Coronary artery (tissue), 2 donors: ENCODE results near the gene REC114.
"Not testable (repeated sequence)": the region's sequence is repeated elsewhere in the genome, so short reads cannot be mapped to it uniquely, and the experiment has no call there.

Source experiments
- DNase-seq: peaks from one replicate; pipeline ENCODE4 v3.0.0-alpha.2; 2017; ENCODE audit warnings: low spot score
- H3K27ac ChIP-seq, 2 donors: fragments of 200-600 bp; sonication (generic); one replicate each; pipeline ENCODE4 v1.5.1; 2016 to 2019
- H3K4me3 ChIP-seq: fragments of 200-600 bp; sonication (generic); 2 replicates; pipeline ENCODE4 v1.5.1; 2016; ENCODE audit warnings: mild to moderate bottlenecking, moderate library complexity
- CTCF ChIP-seq: fragments of 200-600 bp; sonication (generic); IDR thresholded peaks from one replicate; pipeline ENCODE4 v1.5.1; 2019; ENCODE audit warnings: antibody characterized with exemption

REC114 gene

GRCh38 chr15:73527598-73527997 is 84.6 kb downstream of the REC114 start:
- no peak for DNase-seq
- no peak for TF ChIP-seq CTCF

DNA sequence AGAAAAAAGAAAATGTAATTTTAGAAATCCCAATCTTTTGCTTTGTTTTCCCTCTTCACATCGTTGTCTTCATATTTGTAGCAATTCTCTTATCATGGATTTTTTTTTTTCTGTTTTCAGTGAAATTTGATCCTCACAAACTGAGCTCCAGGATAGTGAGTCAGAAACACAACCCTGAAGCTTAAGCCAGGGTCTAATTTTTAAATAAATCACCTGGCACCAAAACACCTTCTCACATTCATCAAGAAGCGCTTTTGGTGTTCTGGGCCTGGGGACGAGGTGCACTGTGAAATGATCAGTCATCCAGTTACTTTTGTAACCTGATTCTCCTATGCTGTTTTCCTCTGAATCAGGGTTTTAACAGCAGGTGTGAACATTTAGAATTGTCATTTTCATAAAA is 87.7 kb downstream of the REC114 start:
- Histone ChIP-seq H3K4me3 (no peak overlapping the region), H3K27ac (no peak overlapping the region)
- no peak for TF ChIP-seq CTCF
- no peak for DNase-seq

More at GRCh38 chr15:73527598-73527997, 84.6 kb downstream of the REC114 start:
- H3K4me3 ChIP-seq: no peak overlapping the region
- H3K27ac ChIP-seq: no peak overlapping the region

DNA sequence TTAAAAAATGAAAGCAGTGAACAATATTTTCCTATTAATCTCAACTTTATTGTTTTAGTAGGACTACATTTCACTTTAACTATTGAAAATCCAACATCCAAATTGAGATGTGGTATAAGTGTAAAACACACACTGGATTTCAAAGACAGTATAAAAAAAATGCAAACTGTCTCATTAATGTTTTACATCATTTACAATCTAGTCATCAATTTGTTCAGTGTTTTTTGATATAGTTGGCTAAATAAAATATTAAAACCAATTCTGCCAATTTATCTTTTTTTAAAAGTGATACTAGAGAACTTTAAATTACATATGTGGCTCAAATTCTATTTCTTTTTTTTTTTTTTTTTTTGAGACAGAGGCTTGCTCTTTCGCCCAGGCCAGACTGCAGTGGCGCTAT is 95.2 kb downstream of the REC114 start:
- no peak for DNase-seq
- no peak for TF ChIP-seq CTCF
- Histone ChIP-seq H3K27ac (no peak overlapping the region), H3K4me3 (no peak overlapping the region)

GRCh38 chr15:73538563-73539211 is 95.7 kb downstream of the REC114 start:
- DNase-seq: no peak
- no peak for TF ChIP-seq CTCF
- H3K4me3 ChIP-seq: no peak overlapping the region
- H3K27ac ChIP-seq: no peak overlapping the region

DNA sequence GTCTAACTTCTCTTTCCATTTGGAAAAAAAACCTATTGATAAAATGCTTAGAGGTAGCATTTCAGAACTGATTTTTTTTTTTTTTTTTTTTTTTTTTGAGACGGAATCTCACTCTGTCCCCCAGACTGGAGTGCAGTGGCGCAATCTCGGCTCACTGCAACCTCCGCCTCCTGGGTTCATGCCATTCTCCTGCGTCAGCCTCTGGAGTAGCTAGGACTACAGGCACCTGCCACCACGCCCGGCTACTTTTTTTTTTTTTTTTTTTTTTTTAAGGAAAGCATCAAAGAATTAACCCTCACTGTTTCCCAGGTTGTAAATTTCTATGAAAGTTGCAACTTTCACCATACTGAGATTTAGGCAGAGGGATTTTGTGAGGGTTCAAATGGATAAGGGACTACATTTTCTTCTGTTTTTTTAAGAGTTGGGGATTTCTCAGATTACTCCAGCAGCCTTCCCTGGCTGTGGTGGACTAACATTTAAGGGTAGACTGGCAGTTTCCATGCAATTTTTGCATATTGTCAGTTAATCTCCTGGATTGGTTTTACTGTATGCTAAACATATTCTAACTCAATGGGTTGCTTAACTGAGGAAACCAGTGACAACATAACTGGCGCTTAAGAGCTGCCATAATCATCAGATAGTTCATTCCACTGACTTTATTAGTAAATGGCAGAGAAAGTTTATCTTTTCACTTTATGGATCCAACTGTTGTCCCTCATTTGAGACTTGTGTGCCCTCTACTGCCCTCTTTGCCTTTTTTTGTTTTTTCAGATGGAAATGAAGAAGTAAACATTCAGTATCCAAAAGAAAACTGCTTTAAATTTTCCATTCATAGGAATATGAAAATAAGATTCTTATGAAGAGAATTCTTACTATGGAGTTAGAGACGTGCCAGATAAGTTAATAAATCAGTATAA is 96.5 kb downstream of the REC114 start:
- TF ChIP-seq CTCF: no peak
- no peak overlapping the region for H3K27ac ChIP-seq
- H3K4me3 ChIP-seq: no peak overlapping the region
- no peak for DNase-seq

DNA sequence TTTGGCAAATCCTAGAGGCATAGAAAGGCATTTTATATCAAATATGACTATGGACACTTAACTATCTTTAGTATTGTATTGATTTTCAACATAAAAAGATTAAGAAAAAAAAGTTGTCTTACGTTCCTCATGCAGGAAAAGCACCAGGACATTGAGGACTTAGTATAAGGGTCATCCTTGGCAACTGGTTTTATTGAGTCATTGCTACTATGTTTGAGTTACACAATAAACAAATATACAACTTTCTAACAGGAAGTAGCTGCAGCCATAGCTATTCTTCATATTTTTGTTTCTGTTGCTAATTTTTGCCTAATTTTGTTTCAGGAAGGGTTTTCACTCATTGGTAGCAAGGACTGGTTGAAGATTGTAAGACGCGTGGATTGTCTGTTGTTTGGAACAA is 97.2 kb downstream of the REC114 start:
- DNase-seq: no peak
- TF ChIP-seq CTCF: no peak
- H3K4me3 ChIP-seq: no peak overlapping the region
- no peak overlapping the region for H3K27ac ChIP-seq

- no peak for DNase-seq
- no peak overlapping the region for H3K27ac ChIP-seq
- no peak for TF ChIP-seq CTCF
- no peak overlapping the region for H3K4me3 ChIP-seq
These were observed 98.5 kb downstream of the REC114 start for GRCh38 chr15:73541479-73541878.

DNA sequence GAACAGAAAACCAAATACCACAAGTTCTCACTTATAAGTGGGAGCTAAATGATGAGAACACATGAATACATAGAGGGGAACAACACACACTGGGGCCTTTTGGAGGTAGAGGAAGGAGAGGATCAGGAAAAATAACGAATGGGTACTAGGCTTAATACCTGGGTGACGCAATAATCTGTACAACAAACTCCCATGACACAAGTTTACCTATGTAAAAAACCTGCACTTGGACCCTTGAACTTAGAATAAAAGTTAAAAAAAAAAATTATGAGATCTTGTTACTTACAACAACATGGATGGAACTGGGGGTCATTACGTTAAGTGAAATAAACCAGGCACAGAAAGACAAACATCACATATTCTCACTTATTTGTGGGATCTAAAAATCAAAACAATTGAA is 106.0 kb downstream of the REC114 start:
- H3K4me3 ChIP-seq, H3K27ac ChIP-seq, DNase-seq: not testable (repeated sequence)
